Vagina (tissue), 2 donors: ENCODE measurements around the gene GUCY1A2. TPM values are rescaled to one million over a fixed set of nuclear protein-coding genes. Genes with fewer than 3 reads are reported as not detected.

Experiments used
- DNase-seq, 2 donors: peaks; one replicate each; pipeline ENCODE4 v3.0.0-alpha.2; 2017; ENCODE audit errors: extremely low spot score in 2 of 2
- H3K27ac ChIP-seq: fragments of 200-600 bp; sonication (generic); one replicate; pipeline ENCODE4 v1.5.1; 2019
- H3K27me3 ChIP-seq: fragments of 200-600 bp; sonication (generic); one replicate; pipeline ENCODE4 v1.5.1; 2019
- H3K36me3 ChIP-seq, 2 donors: fragments of 200-600 bp; sonication (generic); one replicate each; pipeline ENCODE4 v1.5.1; 2017 to 2019
- H3K4me1 ChIP-seq: fragments of 200-600 bp; sonication (generic); one replicate; pipeline ENCODE4 v1.5.1; 2019
- H3K4me3 ChIP-seq, 2 donors: fragments of 200-600 bp; sonication (generic); 1 replicate in 1 of 2; 2 replicates in 1 of 2; pipeline ENCODE4 v1.5.1; 2016 to 2019
- H3K9me3 ChIP-seq: fragments of 200-600 bp; sonication (generic); one replicate; pipeline ENCODE4 v1.5.1; 2019
- CTCF ChIP-seq, 3 experiments: fragments of 450-650 bp in 2 of 3; fragments of 200-600 bp in 1 of 3; sonication (generic) in 1 of 3; IDR thresholded peaks; one replicate each; pipeline ENCODE4 v1.5.1; 2017 to 2019; ENCODE audit warnings: antibody characterized with exemption in 3 of 3, mild to moderate bottlenecking in 2 of 3, moderate library complexity in 2 of 3
- POLR2A ChIP-seq, 2 donors: fragments of 450-650 bp; IDR thresholded peaks; one replicate each; pipeline ENCODE4 v1.6.1; 2017; ENCODE audit warnings: antibody characterized with exemption in 2 of 2, mild to moderate bottlenecking in 2 of 2, moderate library complexity in 2 of 2
- POLR2AphosphoS5 ChIP-seq, 2 donors: sonication (generic); formaldehyde crosslinking; IDR thresholded peaks; one replicate each; pipeline ENCODE4 v1.9.0; 2017; ENCODE audit warnings: antibody characterized with exemption in 2 of 2, mild to moderate bottlenecking in 2 of 2, low read depth in 1 of 2; ENCODE audit not compliant: insufficient read depth in 1 of 2
- intact Hi-C: fragments of 100-400 bp; cut with DNase I; formaldehyde crosslinking; loops from one replicate; pipeline ENCODE4 v1.15.1; 2023
- total RNA-seq: library from RNA; depleted of rRNA; stranded (reverse); fragments of >200 nt; gene quantifications from one replicate; pipeline ENCODE4 v1.2.3, GENCODE V29; 2016

The GUCY1A2 gene
- total RNA-seq, 1 donor from 2014 or later = 7.4 TPM

GRCh38 chr11:106943089-106943488 lies 75.2 kb downstream of the GUCY1A2 start:
- Histone ChIP-seq H3K27me3 (no peaks in the 10 kb centered on the region), H3K4me3 (no peak overlapping the region), H3K9me3 (no peaks in the 10 kb centered on the region), H3K36me3 (no peaks in the 10 kb centered on the region), H3K27ac (no peak overlapping the region), H3K4me1 (no peaks in the 10 kb centered on the region)
- intact Hi-C loops = no loop called here
- TF ChIP-seq CTCF (IDR thresholded peaks at IDR 0.05) = no peak
- no peak for TF ChIP-seq POLR2A (IDR thresholded peaks at IDR 0.05)
- TF ChIP-seq POLR2AphosphoS5 (IDR thresholded peaks at IDR 0.05; ENCODE audit: insufficient read depth in 1 of 2, low read depth in 1 of 2) = no peak
- DNase-seq = no peak

GRCh38 chr11:106939157-106939556 lies 79.1 kb downstream of the GUCY1A2 start:
- TF ChIP-seq POLR2A (IDR thresholded peaks at IDR 0.05) (no peak), CTCF (IDR thresholded peaks at IDR 0.05) (no peak), POLR2AphosphoS5 (IDR thresholded peaks at IDR 0.05; ENCODE audit: insufficient read depth in 1 of 2, low read depth in 1 of 2) (no peak)
- Histone ChIP-seq H3K9me3 (no peaks in the 10 kb centered on the region), H3K36me3 (no peaks in the 10 kb centered on the region), H3K4me1 (no peaks in the 10 kb centered on the region), H3K4me3 (no peak overlapping the region), H3K27ac (no peak overlapping the region), H3K27me3 (no peaks in the 10 kb centered on the region)
- intact Hi-C loops = no loop called here
- DNase-seq = no peak

- Histone ChIP-seq H3K27me3 (no peaks in the 10 kb centered on the region), H3K4me3 (no peak overlapping the region), H3K27ac (no peak overlapping the region), H3K36me3 (no peaks in the 10 kb centered on the region), H3K9me3 (no peaks in the 10 kb centered on the region), H3K4me1 (no peaks in the 10 kb centered on the region)
- no peak for DNase-seq
- no peak for TF ChIP-seq CTCF (IDR thresholded peaks at IDR 0.05)
- no peak for TF ChIP-seq POLR2AphosphoS5 (IDR thresholded peaks at IDR 0.05; ENCODE audit: insufficient read depth in 1 of 2, low read depth in 1 of 2)
- TF ChIP-seq POLR2A (IDR thresholded peaks at IDR 0.05) = no peak
- intact Hi-C loops = no loop called here
Observed at GRCh38 chr11:106937111-106937510, 81.2 kb downstream of the GUCY1A2 start.

- Histone ChIP-seq H3K4me3 (no peak overlapping the region), H3K9me3 (no peaks in the 10 kb centered on the region), H3K27me3 (no peaks in the 10 kb centered on the region), H3K4me1 (no peaks in the 10 kb centered on the region), H3K36me3 (no peaks in the 10 kb centered on the region), H3K27ac (no peak overlapping the region)
- intact Hi-C loops = no loop called here
- no peak for DNase-seq
- TF ChIP-seq CTCF (IDR thresholded peaks at IDR 0.05) (no peak), POLR2A (IDR thresholded peaks at IDR 0.05) (no peak), POLR2AphosphoS5 (IDR thresholded peaks at IDR 0.05; ENCODE audit: insufficient read depth in 1 of 2, low read depth in 1 of 2) (no peak)
Observed at GRCh38 chr11:106925245-106925644, 93.0 kb downstream of the GUCY1A2 start.

GRCh38 chr11:106920899-106921509 lies 97.3 kb downstream of the GUCY1A2 start:
- Histone ChIP-seq H3K4me3 (no peak overlapping the region), H3K4me1 (no peaks in the 10 kb centered on the region), H3K27ac (no peak overlapping the region), H3K36me3 (no peaks in the 10 kb centered on the region), H3K9me3 (no peaks in the 10 kb centered on the region), H3K27me3 (no peaks in the 10 kb centered on the region)
- DNase-seq = no peak
- no peak for TF ChIP-seq POLR2AphosphoS5 (IDR thresholded peaks at IDR 0.05; ENCODE audit: insufficient read depth in 1 of 2, low read depth in 1 of 2)
- no peak for TF ChIP-seq POLR2A (IDR thresholded peaks at IDR 0.05)
- no peak for TF ChIP-seq CTCF (IDR thresholded peaks at IDR 0.05)
- intact Hi-C loops = no loop called here
